DMS 273 (cell line): Measurements from ENCODE around the gene SPEN.
"Not testable (repeated sequence)": the region's sequence is repeated elsewhere in the genome, so short reads cannot be mapped to it uniquely, and the experiment has no call there.

Experiments used
- DNase-seq: peaks from one replicate; lab custom pipeline; 2025; ENCODE audit not compliant: unreplicated experiment; lab: John Stamatoyannopoulos, UW

The SPEN gene

GRCh38 chr1:15892857-15893599, 45.5 kb downstream of the SPEN start:
- DNase-seq, result peak; percentile 26

GRCh38 chr1:15895233-15895632, 47.7 kb downstream of the SPEN start:
- no peak for DNase-seq

- not testable (repeated sequence) for DNase-seq
Measured at GRCh38 chr1:15896841-15897610, 49.5 kb downstream of the SPEN start.

- DNase-seq, result no peak
Measured at GRCh38 chr1:15899266-15899665, 51.8 kb downstream of the SPEN start.

- DNase-seq, result no peak
Measured at GRCh38 chr1:15900662-15901279, 53.3 kb downstream of the SPEN start.

- no peak for DNase-seq
Measured at GRCh38 chr1:15902882-15903281, 55.4 kb downstream of the SPEN start.

- no peak for DNase-seq
Measured at GRCh38 chr1:15908597-15908996, 61.1 kb downstream of the SPEN start.

GRCh38 chr1:15911141-15911540, 63.6 kb downstream of the SPEN start:
- DNase-seq, result no peak

- DNase-seq, result no peak
Measured at GRCh38 chr1:15911927-15912326, 64.4 kb downstream of the SPEN start.

GRCh38 chr1:15913607-15914006, 66.1 kb downstream of the SPEN start:
- not testable (repeated sequence) for DNase-seq

GRCh38 chr1:15915991-15916390, 68.5 kb downstream of the SPEN start:
- DNase-seq, result no peak

GRCh38 chr1:15916417-15916816, 68.9 kb downstream of the SPEN start:
- no peak for DNase-seq

- DNase-seq, result no peak
Measured at GRCh38 chr1:15916916-15917315, 69.4 kb downstream of the SPEN start.

- DNase-seq, result no peak
Measured at GRCh38 chr1:15918962-15919715, 71.6 kb downstream of the SPEN start.

GRCh38 chr1:15923241-15923640, 75.7 kb downstream of the SPEN start:
- DNase-seq, result no peak

GRCh38 chr1:15926448-15926847, 78.9 kb downstream of the SPEN start:
- DNase-seq, result not testable (repeated sequence)

GRCh38 chr1:15928971-15929965, 81.8 kb downstream of the SPEN start:
- DNase-seq, result no peak

- no peak for DNase-seq
Measured at GRCh38 chr1:15931401-15931800, 83.9 kb downstream of the SPEN start.

- no peak for DNase-seq
Measured at GRCh38 chr1:15931884-15932283, 84.4 kb downstream of the SPEN start.

- DNase-seq, result no peak
Measured at GRCh38 chr1:15932612-15933011, 85.1 kb downstream of the SPEN start.
